ENCODE measurements around the gene BRD3OS. TPM values are rescaled to one million over a fixed set of nuclear protein-coding genes. Genes with fewer than 3 reads are reported as not detected.
A peak's percentile ranks its signal among the peaks of the same experiment; 100 is the strongest.

The BRD3OS gene
- total and polyA plus RNA-seq, 2 donors (not counting 1 experiment from before 2014, with no cell fraction given), result 12.4 to 19.4 TPM

- peak overlapping the region; percentile 54 for H3K9ac ChIP-seq (ENCODE audit: insufficient read depth, low read length)
- no peaks in the 10 kb centered on the region for H4K20me1 ChIP-seq (ENCODE audit: control insufficient read depth, extremely low read depth, insufficient read depth, low read length)
- peak; percentile 65 for DNase-seq (ENCODE audit: low read depth in 2 of 2)
- H2AFZ ChIP-seq (ENCODE audit: low read length), result peak overlapping the region; percentile 30
- H3K27ac ChIP-seq (ENCODE audit: insufficient read depth, low read length), result peak overlapping the region; percentile 69
- H3K36me3 ChIP-seq (ENCODE audit: control insufficient read depth, insufficient read depth, low read length), result no peaks in the 10 kb centered on the region
- H3K4me1 ChIP-seq (ENCODE audit: control insufficient read depth, extremely low read depth, insufficient read depth, low read length), result peaks cover 2% of the 10 kb centered on the region
- no peaks in the 10 kb centered on the region for H3K9me3 ChIP-seq (ENCODE audit: control insufficient read depth, insufficient read depth, low read depth, low read length)
- TF ChIP-seq EZH2 (IDR thresholded peaks at IDR 0.05; ENCODE audit: low read length, missing control alignments), result no peak
- no peak for TF ChIP-seq CTCF (conservative IDR thresholded peaks at IDR 0.05 in 1 of 2, IDR thresholded peaks at IDR 0.05 in 1 of 2; ENCODE audit: low read depth in 1 of 2, low read length in 2 of 2)
- H3K79me2 ChIP-seq (ENCODE audit: control insufficient read depth, insufficient read depth, low read length), result peaks cover 58% of the 10 kb centered on the region
- peak overlapping the region; percentile 76 to 86 (median 82) for H3K4me3 ChIP-seq (replicated peaks in 1 of 4; ENCODE audit: control extremely low read depth in 1 of 4, insufficient read depth in 1 of 4, low read depth in 3 of 4, low read length in 4 of 4)
- H3K4me2 ChIP-seq (ENCODE audit: extremely low read depth, insufficient read depth, low read length), result peak overlapping the region; percentile 100
- H3K27me3 ChIP-seq (ENCODE audit: control insufficient read depth, insufficient read depth, low read length), result peaks cover 15% of the 10 kb centered on the region
These were observed 40.5 kb downstream of the BRD3OS start for GRCh38 chr9:134065612-134066419.

GRCh38 chr9:134066526-134066912 lies 41.2 kb downstream of the BRD3OS start:
- no peak overlapping the region for H2AFZ ChIP-seq (ENCODE audit: low read length)
- no peaks in the 10 kb centered on the region for H4K20me1 ChIP-seq (ENCODE audit: control insufficient read depth, extremely low read depth, insufficient read depth, low read length)
- H3K9ac ChIP-seq (ENCODE audit: insufficient read depth, low read length), result peak overlapping the region; percentile 73
- H3K4me1 ChIP-seq (ENCODE audit: control insufficient read depth, extremely low read depth, insufficient read depth, low read length), result peaks cover 2% of the 10 kb centered on the region
- H3K27me3 ChIP-seq (ENCODE audit: control insufficient read depth, insufficient read depth, low read length), result peaks cover 15% of the 10 kb centered on the region
- H3K36me3 ChIP-seq (ENCODE audit: control insufficient read depth, insufficient read depth, low read length), result no peaks in the 10 kb centered on the region
- peak; percentile 26 to 35 for DNase-seq (ENCODE audit: low read depth in 2 of 2)
- no peaks in the 10 kb centered on the region for H3K9me3 ChIP-seq (ENCODE audit: control insufficient read depth, insufficient read depth, low read depth, low read length)
- peak overlapping the region; percentile 69 for H3K27ac ChIP-seq (ENCODE audit: insufficient read depth, low read length)
- H3K4me2 ChIP-seq (ENCODE audit: extremely low read depth, insufficient read depth, low read length), result peak overlapping the region; percentile 100
- TF ChIP-seq CTCF (conservative IDR thresholded peaks at IDR 0.05 in 1 of 2, IDR thresholded peaks at IDR 0.05 in 1 of 2; ENCODE audit: low read depth in 1 of 2, low read length in 2 of 2) (no peak), EZH2 (IDR thresholded peaks at IDR 0.05; ENCODE audit: low read length, missing control alignments) (no peak)
- peaks cover 52% of the 10 kb centered on the region for H3K79me2 ChIP-seq (ENCODE audit: control insufficient read depth, insufficient read depth, low read length)
- peak overlapping the region; percentile 76 to 86 (median 82) for H3K4me3 ChIP-seq (replicated peaks in 1 of 4; ENCODE audit: control extremely low read depth in 1 of 4, insufficient read depth in 1 of 4, low read depth in 3 of 4, low read length in 4 of 4)

GRCh38 chr9:134066913-134067851 lies 41.9 kb downstream of the BRD3OS start:
- Histone ChIP-seq H3K36me3 (ENCODE audit: control insufficient read depth, insufficient read depth, low read length) (no peaks in the 10 kb centered on the region), H3K9ac (ENCODE audit: insufficient read depth, low read length) (peak overlapping the region; percentile 73), H2AFZ (ENCODE audit: low read length) (no peak overlapping the region), H3K4me2 (ENCODE audit: extremely low read depth, insufficient read depth, low read length) (peak overlapping the region; percentile 100), H3K27ac (ENCODE audit: insufficient read depth, low read length) (peak overlapping the region; percentile 69), H3K4me1 (ENCODE audit: control insufficient read depth, extremely low read depth, insufficient read depth, low read length) (peaks cover 2% of the 10 kb centered on the region), H3K9me3 (ENCODE audit: control insufficient read depth, insufficient read depth, low read depth, low read length) (no peaks in the 10 kb centered on the region), H3K79me2 (ENCODE audit: control insufficient read depth, insufficient read depth, low read length) (peaks cover 46% of the 10 kb centered on the region), H3K4me3 (replicated peaks in 1 of 4; ENCODE audit: control extremely low read depth in 1 of 4, insufficient read depth in 1 of 4, low read depth in 3 of 4, low read length in 4 of 4) (peak overlapping the region; percentile 76 to 86 (median 82)), H3K27me3 (ENCODE audit: control insufficient read depth, insufficient read depth, low read length) (peaks cover 15% of the 10 kb centered on the region), H4K20me1 (ENCODE audit: control insufficient read depth, extremely low read depth, insufficient read depth, low read length) (no peaks in the 10 kb centered on the region)
- TF ChIP-seq EZH2 (IDR thresholded peaks at IDR 0.05; ENCODE audit: low read length, missing control alignments) (no peak), CTCF (conservative IDR thresholded peaks at IDR 0.05 in 1 of 2, IDR thresholded peaks at IDR 0.05 in 1 of 2; ENCODE audit: low read depth in 1 of 2, low read length in 2 of 2) (no peak)
- DNase-seq (ENCODE audit: low read depth in 2 of 2), result peak; percentile 28 to 36
